ENCODE measurements around the gene PDCD1.
"Not testable (repeated sequence)": the region's sequence is repeated elsewhere in the genome, so short reads cannot be mapped to it uniquely, and the experiment has no call there.

Gene PDCD1

GRCh38 chr2:241850544-241851324 is 8.0 kb downstream of the PDCD1 start:
- no peak for DNase-seq

DNA sequence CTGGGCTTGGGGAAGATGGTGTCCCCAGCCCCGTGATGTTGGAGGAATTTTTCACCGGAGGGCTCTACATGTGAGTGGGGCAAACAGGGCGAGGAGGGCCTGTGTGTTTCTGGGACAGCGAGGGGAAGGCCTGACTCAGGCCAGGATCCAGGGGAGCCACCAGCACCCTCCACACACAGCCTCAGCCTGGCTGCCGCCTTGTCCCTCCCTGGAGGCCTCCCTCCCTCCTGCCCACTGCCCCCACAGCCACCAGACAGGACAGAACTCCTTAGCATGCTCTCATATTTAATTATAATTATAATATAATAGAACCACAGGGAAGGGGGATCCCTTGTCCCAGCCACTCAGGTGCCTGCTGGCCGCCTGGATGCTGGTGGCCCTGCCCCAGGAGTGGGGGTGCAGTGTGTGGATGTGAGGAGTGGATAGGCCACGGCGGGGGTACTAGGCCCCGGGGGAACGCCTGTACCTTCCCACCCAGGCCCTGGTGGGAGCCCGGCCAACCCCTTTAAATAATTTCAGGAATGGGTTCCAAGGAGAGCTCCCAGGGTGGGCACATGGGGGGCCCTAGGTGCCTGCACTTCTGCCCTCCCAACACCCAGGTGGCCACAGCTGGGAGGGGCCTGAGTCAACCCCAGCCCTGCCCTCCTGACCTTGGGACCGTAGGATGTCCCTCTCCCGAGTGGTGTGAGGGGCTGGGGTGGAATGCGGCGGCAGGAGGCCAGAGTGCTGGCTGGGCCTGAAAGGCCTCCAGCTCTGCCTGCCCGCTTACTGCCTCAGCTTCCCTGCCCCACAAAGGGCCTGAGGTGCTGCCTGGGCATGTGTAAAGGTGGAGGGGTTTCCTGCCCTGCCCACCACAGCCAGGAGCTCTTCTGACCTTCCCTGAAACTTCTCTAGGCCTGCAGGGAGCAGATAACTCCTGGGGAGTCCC is 8.8 kb downstream of the PDCD1 start:
- no peak for DNase-seq

DNA sequence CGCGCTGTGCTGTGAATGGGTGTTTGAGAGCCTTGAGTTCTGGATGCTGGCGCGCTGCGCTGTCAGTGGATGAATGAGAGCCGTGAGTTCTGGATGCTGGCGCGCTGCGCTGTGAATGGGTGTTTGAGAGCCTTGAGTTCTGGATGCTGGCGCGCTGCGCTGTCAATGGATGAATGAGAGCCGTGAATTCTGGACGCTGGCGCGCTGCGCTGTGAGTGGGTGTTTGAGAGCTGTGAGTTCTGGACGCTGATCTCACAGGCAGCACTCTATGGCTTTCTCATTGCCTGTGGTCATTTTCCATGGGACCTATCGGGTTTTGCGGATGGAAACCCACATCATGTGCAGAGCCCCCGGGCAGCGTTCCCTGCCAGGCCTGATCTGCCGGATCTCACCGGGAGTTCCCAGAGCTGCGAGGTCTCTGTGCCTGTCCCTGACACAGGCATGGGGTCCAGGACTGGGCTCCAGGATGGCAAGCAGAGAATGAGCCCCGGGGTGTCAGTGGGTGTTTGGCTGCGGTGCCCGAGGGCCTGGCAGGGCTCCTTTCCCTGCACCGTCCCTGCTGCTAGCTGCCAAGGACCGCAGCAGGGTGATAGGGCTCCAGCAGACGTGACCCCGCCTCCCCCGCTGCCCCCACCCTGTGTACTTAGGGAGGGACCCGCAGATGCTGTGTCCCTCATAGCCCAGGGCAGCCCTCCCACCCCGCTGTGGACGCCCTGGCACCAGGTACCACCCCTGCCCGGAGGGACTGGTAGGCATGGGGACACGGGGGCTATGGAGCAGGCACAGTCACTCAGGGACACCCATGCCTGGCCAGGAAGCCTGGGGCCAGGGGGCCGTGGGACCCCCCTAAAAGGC is 9.7 kb downstream of the PDCD1 start:
- DNase-seq = no peak

GRCh38 chr2:241846406-241846805 is 12.3 kb downstream of the PDCD1 start:
- no peak for DNase-seq

- no peak for DNase-seq
Observed at GRCh38 chr2:241844831-241845578, 13.7 kb downstream of the PDCD1 start.

DNA sequence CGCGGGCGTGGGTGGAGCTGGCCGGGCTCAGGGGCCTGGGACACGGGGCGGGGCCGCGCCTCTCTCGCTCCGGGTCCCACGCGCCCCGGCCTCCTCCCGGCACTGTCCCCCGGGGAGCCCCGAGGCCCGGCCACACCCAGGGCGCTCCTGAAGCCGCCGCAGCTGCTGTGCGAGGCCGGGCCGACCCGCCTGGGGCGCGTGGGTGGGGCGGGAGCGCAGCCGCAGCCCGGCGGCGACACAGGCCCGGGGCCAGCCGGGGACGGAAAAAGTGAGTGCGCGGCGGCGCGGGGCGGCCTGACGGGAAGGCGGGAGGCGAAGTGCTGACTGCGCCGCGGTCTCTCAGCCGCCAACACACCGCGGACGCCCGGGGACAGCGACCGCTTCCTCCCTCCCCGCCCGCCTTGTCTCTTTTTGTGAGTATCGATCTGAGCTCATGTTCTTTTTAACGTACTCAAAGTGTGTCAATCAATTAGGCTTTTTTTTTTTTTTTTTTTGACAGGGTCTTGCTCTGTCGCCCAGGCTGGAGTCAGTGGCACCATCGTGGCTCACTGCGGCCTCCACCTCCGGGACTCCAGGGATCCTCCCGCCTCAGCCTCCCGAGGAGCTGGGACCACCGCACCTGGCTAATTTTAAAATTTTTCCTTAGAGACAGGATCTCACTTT is 14.5 kb downstream of the PDCD1 start:
- DNase-seq = peak; percentile 71

DNA sequence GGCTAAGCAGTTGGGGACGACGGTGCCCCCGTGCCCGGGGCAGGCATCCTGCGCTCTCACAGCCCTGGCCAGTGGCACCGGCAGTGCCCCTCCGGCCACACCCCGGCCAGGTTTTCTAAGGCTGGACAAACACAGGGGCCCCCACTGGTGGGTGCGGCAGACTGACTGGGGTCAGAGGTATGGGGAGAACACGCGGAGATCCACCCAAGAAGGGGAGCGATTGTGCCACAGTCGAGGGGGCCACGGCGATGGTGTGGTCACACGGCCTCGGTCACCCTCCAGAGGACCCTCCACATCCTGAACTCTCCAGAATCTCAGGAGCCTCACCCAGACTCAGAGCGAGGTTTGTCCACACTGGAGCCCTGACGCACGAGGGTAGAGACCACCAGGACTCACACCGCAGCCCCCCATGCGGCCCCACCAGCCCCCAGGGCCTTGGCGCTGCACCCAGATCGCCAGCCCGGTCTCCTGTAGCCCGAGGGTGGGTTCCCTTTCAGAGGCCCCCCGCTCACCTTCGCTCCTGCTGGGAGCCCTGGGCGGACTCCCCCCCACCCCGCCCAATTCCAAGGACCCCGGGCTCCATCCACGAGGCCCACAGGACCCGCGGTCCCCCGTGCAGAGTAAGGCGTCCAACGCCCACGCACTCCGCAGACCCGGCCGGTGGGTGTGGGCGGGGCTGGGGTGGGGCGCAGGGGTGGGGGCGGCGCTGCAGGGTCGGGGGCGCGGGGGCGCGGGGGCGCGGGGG is 15.2 kb downstream of the PDCD1 start:
- no peak for DNase-seq

- DNase-seq = no peak
Observed at GRCh38 chr2:241842620-241843211, 16.0 kb downstream of the PDCD1 start.

DNA sequence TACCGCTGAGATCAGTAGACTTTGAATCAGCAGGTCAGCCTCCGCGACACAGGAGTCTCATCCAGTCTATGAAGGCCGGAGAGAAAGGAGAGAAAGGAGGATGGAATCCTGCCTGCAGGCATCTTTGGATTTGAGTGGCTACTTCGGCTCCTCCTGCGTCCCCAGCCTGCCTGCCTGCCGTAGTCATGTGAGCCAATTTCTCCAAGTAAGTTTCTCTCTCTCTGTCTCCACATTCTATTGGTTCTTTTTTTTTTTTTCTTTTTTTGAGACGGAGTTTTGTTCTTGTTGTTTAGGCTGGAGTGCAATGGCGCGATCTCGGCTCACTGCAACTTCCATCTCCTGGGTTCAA is 16.7 kb downstream of the PDCD1 start:
- no peak for DNase-seq

GRCh38 chr2:241841181-241842066 is 17.3 kb downstream of the PDCD1 start:
- DNase-seq = no peak

- no peak for DNase-seq
Observed at GRCh38 chr2:241837197-241837965, 21.3 kb downstream of the PDCD1 start.

DNA sequence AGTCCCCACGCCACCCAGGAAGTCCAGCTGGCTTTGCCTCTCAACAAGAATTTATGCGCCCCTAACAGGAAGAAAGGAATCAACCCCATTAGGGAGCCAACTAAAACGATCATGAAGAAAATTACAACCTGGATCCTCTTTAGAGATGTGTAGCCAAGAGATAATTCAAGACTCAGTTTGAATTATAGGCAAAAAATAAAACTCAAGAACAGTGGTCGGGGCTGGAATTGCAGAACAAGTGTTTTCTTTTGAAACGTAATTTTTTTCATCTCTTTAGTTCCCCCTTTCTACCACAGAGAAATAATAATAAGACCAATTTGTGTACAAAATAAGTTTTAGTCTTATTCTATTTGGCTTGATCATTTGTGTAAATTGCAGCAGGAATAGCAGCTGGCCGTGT is 22.4 kb downstream of the PDCD1 start:
- no peak for DNase-seq

- DNase-seq = no peak
Observed at GRCh38 chr2:241835611-241836010, 23.1 kb downstream of the PDCD1 start.

DNA sequence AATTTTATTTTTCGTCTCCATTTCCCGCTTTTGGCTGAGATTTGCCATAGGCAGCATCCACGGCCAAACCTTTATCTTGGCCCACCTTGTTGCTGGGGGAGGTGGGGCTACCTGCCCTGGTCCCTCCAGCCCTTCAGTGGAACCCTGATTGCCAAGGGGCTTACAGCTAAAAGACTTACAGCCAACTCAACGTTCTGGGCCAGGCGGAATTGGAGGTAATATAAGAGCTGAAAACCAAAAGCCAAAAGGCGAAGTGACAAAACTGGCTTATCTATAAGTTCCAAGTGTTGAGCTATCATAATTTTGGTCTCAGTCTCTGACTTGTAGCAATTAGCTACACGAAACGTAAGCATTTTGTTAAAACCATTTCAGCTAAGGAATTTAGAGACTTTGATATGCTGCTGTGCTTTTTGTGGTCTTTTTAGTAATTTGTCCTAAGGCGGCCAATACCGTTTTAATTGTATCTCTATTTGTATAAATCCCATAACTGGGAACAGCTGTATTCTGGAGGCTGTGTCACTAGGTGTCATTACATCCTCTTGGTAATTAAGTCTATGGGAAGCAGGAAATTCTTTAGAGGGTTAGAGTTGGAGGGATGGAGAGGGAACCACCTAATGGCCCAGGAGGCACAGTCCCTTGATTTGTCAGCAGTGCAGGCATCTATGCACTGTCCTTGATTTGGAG is 24.0 kb downstream of the PDCD1 start:
- DNase-seq = no peak

DNA sequence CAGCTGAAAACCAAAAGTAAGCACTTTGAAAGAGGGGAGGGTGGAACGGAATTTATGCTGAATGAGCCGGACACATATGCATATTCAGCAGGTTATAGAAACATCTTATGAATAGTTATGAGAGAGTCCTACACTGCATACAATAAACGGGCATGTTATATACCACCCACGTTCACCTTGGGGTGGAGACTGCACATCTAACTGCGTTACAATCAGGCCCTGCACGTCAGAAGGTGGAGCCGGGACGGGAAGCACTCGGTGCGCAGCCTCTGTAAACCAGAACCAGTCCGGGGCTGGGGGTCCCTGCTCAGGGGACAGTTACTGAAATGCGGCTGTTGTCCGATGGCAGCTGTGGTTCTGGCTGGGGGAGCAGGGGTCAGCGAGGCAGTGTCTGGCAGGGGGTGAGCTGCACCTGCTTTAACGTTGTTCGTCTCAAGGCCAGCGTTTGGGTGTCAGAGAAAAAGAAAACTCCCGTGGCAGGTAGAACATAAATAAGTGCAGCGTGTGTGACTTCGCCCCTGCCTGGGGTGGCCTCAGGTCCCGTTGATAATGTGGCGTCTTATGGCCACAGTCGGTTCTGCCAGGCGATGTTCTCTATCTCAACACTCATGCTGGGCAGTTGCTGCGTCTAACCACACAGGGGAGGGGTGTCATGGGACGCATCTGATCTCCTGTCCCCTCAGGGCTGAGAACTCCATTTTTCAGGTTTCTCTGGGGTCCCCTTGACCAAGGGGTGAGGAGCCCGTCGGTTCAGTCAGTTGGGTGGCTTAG is 24.8 kb downstream of the PDCD1 start:
- DNase-seq = not testable (repeated sequence)

DNA sequence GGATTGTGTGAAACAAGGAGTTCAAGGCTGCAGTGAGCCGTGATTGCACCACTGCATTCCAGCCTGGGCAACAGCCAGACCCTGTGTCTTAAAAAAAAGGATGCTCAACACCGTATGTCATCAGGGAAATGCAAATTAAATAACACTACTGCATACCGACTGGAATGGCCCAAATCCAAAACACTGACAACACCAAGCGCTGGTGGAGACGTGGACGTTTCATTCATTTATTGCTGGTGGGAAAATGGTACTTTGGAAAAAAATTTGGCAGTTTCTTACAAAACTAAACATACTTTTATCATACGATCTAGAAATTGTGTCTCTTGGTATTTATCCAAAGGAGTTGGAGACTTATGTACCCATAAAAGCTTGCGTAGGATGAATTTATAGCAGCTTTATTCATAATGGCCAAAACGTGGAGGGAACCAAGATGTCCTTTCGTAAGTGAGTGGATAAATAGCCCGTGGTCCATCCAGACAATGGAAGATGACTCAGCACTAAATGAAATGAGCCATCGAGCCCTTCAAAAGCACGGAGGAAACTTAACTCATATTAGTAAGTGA is 25.5 kb downstream of the PDCD1 start:
- DNase-seq = no peak

DNA sequence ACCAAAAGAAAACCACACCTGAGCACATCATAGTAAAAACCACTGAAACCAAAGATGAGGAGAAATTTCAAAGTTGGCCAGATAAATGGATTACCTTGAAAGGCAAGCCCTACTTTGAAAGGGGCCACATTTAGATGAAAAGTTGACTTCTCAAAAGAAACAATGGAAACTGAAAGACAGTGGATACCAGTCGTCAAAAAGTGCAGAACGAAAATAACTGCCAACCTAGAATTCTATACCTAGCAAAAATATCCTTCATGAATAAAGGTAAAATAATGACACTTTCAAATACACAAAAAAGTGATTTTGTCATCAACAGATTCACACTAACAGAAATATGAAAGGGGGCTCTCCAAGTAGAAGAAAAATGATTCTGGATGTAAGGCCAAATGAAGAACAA is 31.3 kb downstream of the PDCD1 start:
- DNase-seq = no peak

All from DMS53 (cell line).